B cell (primary cell): ENCODE results near the gene KCNQ1OT1. TPM values are rescaled to one million over a fixed set of nuclear protein-coding genes. Genes with fewer than 3 reads are reported as not detected.

ENCODE experiments used
- ATAC-seq: fragments of 200-7000 bp; cut with Tn5 transposase; one replicate; pipeline ENCODE4 v1.10.0; 2021; ENCODE audit warnings: low read depth, mild to moderate bottlenecking, moderate number of reproducible peaks, moderate library complexity
- CTCF ChIA-PET: fragments of 350-600 bp; sonication (Branson Sonifier 250); formaldehyde crosslinking; loops from one replicate; lab custom pipeline; 2021; ENCODE audit warnings: antibody characterized with exemption, inconsistent platforms; lab: Charles Lee
- POLR2A ChIA-PET: fragments of 350-600 bp; sonication (Branson Sonifier 250); formaldehyde crosslinking; loops from one replicate; lab custom pipeline; 2021; ENCODE audit warnings: antibody characterized with exemption; lab: Charles Lee
- DNase-seq: peaks from one replicate; pipeline ENCODE4 v3.0.0; 2013
- H2AFZ ChIP-seq: 2 replicates; pipeline ENCODE4 v1.6.1; 2012; ENCODE audit warnings: mild to moderate bottlenecking, low read depth, low read length; ENCODE audit not compliant: insufficient read depth, poor library complexity, severe bottlenecking
- H3K27ac ChIP-seq, 2 donors: 1 replicate in 1 of 2; 2 replicates in 1 of 2; pipeline ENCODE4 v1.5.1; 2012 to 2013; ENCODE audit warnings: low read length in 2 of 2, mild to moderate bottlenecking in 2 of 2, moderate library complexity in 1 of 2
- H3K27me3 ChIP-seq, 4 experiments: fragments of 200-600 bp in 1 of 4; sonication (generic) in 1 of 4; replicated peaks in 1 of 4; 1 replicate in 2 of 4; 2 replicates in 2 of 4; pipeline versions ENCODE4 v1.6.1 to v1.7.0; 2013 to 2016; ENCODE audit warnings: low read length in 3 of 4, mild to moderate bottlenecking in 2 of 4, mixed read lengths in 1 of 4, moderate library complexity in 1 of 4; ENCODE audit not compliant: insufficient read depth in 4 of 4, control insufficient read depth in 3 of 4; ENCODE audit errors: control extremely low read depth in 1 of 4
- H3K36me3 ChIP-seq, 2 experiments: replicated peaks in 1 of 2; 1 replicate in 1 of 2; 2 replicates in 1 of 2; pipeline versions ENCODE4 v1.6.1 to v1.7.1; 2013; ENCODE audit warnings: low read length in 1 of 2; ENCODE audit not compliant: insufficient read depth in 2 of 2, control insufficient read depth in 1 of 2; ENCODE audit errors: control extremely low read depth in 1 of 2, extremely low read depth in 1 of 2
- H3K4me1 ChIP-seq, 2 donors: fragments of 200-600 bp in 1 of 2; sonication (generic) in 1 of 2; 1 replicate in 1 of 2; 2 replicates in 1 of 2; pipeline versions ENCODE4 v1.5.1 to v1.6.1; 2013 to 2017; ENCODE audit warnings: low read length in 2 of 2; ENCODE audit not compliant: control insufficient read depth in 2 of 2, insufficient read depth in 2 of 2
- H3K4me2 ChIP-seq: replicated peaks from 2 replicates; pipeline ENCODE3; 2012; ENCODE audit warnings: mild to moderate bottlenecking, low read depth, low read length; ENCODE audit not compliant: poor library complexity, severe bottlenecking
- H3K4me3 ChIP-seq, 5 experiments: fragments of 200-600 bp in 1 of 5; sonication (generic) in 1 of 5; 1 replicate in 3 of 5; 2 replicates in 2 of 5; pipeline versions ENCODE4 v1.5.1 to v1.7.0; 2011 to 2016; ENCODE audit warnings: low read length in 4 of 5, mild to moderate bottlenecking in 4 of 5, low read depth in 2 of 5, control low read depth in 1 of 5, moderate library complexity in 1 of 5; ENCODE audit not compliant: insufficient read depth in 1 of 5; ENCODE audit errors: control extremely low read depth in 1 of 5, extremely low read depth in 1 of 5
- H3K79me2 ChIP-seq: fragments of 200-600 bp; sonication (generic); one replicate; pipeline ENCODE4 v1.6.0; 2016; ENCODE audit warnings: low read length; ENCODE audit not compliant: control insufficient read depth, insufficient read depth
- H3K9ac ChIP-seq: fragments of 200-600 bp; sonication (generic); 2 replicates; pipeline ENCODE4 v1.6.1; 2017; ENCODE audit warnings: mild to moderate bottlenecking, low read length, moderate library complexity
- H3K9me3 ChIP-seq, 3 donors: one replicate each; pipeline versions ENCODE4 v1.6.1 to v1.7.1; 2013; ENCODE audit warnings: low read length in 2 of 3; ENCODE audit not compliant: control insufficient read depth in 2 of 3, insufficient read depth in 1 of 3; ENCODE audit errors: control extremely low read depth in 1 of 3
- H4K20me1 ChIP-seq: 2 replicates; pipeline ENCODE4 v1.6.0; 2012; ENCODE audit warnings: mild to moderate bottlenecking, low read length; ENCODE audit not compliant: insufficient read depth, control insufficient read depth, poor library complexity, severe bottlenecking
- H3K27ac Mint-ChIP-seq: one replicate; pipeline ENCODE4 v1.8.0; 2021; ENCODE audit warnings: mixed read lengths
- H3K27me3 Mint-ChIP-seq: one replicate; pipeline ENCODE4 v1.8.0; 2021; ENCODE audit warnings: mixed read lengths
- H3K4me1 Mint-ChIP-seq: one replicate; pipeline ENCODE4 v1.8.0; 2021; ENCODE audit warnings: mixed read lengths
- H3K4me3 Mint-ChIP-seq: one replicate; pipeline ENCODE4 v1.8.0; 2021; ENCODE audit warnings: mixed read lengths
- H3K9me3 Mint-ChIP-seq: one replicate; pipeline ENCODE4 v1.8.0; 2022; ENCODE audit warnings: mixed read lengths; ENCODE audit not compliant: insufficient read depth
- EZH2 ChIP-seq: IDR thresholded peaks from 2 replicates; pipeline ENCODE4 v1.6.1; 2012; ENCODE audit warnings: borderline replicate concordance, low read depth, mild to moderate bottlenecking, moderate library complexity, low read length; ENCODE audit not compliant: insufficient read depth, poor library complexity, severe bottlenecking
- WGBS: methylation state at CpG from one replicate; pipeline ENCODE4 v1.1.5; 2013; ENCODE audit warnings: missing lambda C conversion rate; ENCODE audit not compliant: insufficient coverage; 5-methylcytosine and 5-hydroxymethylcytosine counted together
- intact Hi-C: fragments of 100-400 bp; cut with micrococcal nuclease; formaldehyde crosslinking; loops from one replicate; pipeline ENCODE4 v1.10.0; 2022
- polyA plus RNA-seq: library from polyadenylated mRNA; depleted of rRNA; stranded (reverse); fragments of >200 nt; gene quantifications from 2 replicates; pipeline ENCODE4 v1.2.3, GENCODE V29; 2012
- total RNA-seq, 2 donors: library from RNA; stranded (reverse); fragments of 120-200 nt in 1 of 2; gene quantifications; 1 replicate in 1 of 2; 2 replicates in 1 of 2; pipeline versions ENCODE4 v1.2.3 to v1.2.4, GENCODE V29; 2013 to 2022
- TF ChIP-seq, protein P1 (sequence below): fragments of 200-600 bp; IDR thresholded peaks from one replicate; pipeline ENCODE4 v1.8.0; 2022; ENCODE audit warnings: antibody characterized with exemption, mild to moderate bottlenecking

The KCNQ1OT1 gene
- total and polyA plus RNA-seq, 2 donors (not counting 1 experiment from before 2014, with no cell fraction given) = 0.03 to 0.89 TPM

DNA sequence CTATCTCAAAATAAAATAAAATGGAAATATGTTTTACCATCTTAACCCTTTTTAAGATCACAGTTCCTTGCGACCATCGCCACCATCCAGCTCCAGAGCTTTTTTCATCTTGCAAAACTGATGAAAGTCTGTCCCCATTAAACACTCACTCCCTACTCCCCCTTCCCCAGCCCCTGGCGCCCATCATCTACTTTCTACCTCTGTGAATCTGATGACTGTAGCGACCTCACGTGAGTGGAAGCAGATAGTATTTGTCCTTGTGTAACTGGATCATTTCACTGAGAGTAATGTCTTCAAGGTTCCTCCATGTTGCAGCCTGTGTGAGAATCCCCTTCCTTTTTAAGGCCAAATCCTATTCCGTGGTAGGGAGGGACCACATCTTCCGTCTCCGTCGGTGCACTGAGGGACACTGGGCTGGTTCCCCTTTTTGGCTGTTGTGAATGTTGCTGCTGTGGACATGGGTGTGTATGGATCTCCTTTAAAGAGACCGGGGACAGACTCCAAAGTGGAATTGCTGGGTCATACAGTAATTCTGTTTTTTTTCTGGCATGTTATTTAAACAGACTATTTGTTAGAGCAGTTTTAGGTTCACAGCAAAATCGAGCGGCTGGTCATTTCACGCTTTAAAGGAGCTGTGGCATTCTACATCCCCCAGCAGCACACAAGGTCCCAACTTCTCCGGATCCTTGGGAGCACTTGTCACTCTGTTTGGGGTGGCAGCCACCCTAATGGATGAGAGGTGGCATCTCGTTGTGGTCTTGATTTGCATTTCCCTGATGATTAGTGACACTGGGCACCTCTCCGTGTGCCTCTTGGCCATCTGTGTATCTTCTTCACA is 135.0 kb downstream of the KCNQ1OT1 start:
- H3K4me2 ChIP-seq = no peak overlapping the region
- intact Hi-C loops = no loop called here
- Mint-ChIP-seq H3K4me3 (no peak overlapping the region), H3K4me1 (peaks cover 2% of the 10 kb centered on the region), H3K27ac (no peak overlapping the region), H3K27me3 (no peaks in the 10 kb centered on the region), H3K9me3 (no peaks in the 10 kb centered on the region)
- H3K9ac ChIP-seq = no peak overlapping the region
- H3K36me3 ChIP-seq = peaks cover 0 to 3% of the 10 kb centered on the region in 2 experiments
- no peaks in the 10 kb centered on the region for H3K79me2 ChIP-seq
- WGBS = 69% methylated on average over 2 of the region's 16 CpGs
- H3K4me1 ChIP-seq = peaks cover under 1 to 1% of the 10 kb centered on the region in 2 donors
- no peak overlapping the region for H2AFZ ChIP-seq
- H3K4me3 ChIP-seq = no peak overlapping the region
- ChIA-PET POLR2A (no interaction called here), CTCF (no interaction called here)
- no peak for TF ChIP-seq EZH2
- TF ChIP-seq, protein P1, sequence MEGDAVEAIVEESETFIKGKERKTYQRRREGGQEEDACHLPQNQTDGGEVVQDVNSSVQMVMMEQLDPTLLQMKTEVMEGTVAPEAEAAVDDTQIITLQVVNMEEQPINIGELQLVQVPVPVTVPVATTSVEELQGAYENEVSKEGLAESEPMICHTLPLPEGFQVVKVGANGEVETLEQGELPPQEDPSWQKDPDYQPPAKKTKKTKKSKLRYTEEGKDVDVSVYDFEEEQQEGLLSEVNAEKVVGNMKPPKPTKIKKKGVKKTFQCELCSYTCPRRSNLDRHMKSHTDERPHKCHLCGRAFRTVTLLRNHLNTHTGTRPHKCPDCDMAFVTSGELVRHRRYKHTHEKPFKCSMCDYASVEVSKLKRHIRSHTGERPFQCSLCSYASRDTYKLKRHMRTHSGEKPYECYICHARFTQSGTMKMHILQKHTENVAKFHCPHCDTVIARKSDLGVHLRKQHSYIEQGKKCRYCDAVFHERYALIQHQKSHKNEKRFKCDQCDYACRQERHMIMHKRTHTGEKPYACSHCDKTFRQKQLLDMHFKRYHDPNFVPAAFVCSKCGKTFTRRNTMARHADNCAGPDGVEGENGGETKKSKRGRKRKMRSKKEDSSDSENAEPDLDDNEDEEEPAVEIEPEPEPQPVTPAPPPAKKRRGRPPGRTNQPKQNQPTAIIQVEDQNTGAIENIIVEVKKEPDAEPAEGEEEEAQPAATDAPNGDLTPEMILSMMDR = no peak
- DNase-seq = no peak
- H4K20me1 ChIP-seq = peaks cover 13% of the 10 kb centered on the region
- H3K27ac ChIP-seq = no peak overlapping the region
- H3K9me3 ChIP-seq = no peaks in the 10 kb centered on the region
- no peaks in the 10 kb centered on the region for H3K27me3 ChIP-seq
- no peak for ATAC-seq

DNA sequence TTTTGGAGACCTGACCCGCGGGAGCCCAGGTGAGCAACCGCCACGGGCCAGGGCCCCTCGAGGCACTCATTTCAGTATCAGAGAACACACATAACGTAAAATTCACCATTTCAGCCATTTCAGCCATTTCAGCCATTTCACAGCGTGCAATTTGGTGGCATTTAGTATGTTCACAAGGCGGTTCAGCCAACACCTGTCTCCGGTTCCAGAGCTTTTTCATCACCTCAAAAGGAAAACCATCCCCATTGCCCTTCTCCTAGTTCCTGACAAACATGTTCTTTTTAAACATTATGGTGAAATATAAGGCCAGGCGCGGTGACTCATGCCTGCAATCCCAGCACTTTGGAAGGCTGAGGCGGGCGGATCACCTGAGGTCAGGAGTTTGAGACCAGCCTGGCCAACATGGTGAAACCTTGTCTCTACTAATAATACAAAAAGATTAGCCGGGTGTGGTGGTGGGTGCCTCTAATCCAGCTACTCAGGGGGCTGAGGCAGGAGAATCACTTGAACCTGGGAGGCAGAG is 135.7 kb downstream of the KCNQ1OT1 start:
- Histone ChIP-seq H3K4me3 (no peak overlapping the region), H3K27ac (no peak overlapping the region), H3K9me3 (no peaks in the 10 kb centered on the region), H2AFZ (no peak overlapping the region), H3K4me1 (peaks cover 8 to 9% of the 10 kb centered on the region in 2 donors), H3K4me2 (no peak overlapping the region), H4K20me1 (peaks cover 20% of the 10 kb centered on the region), H3K9ac (no peak overlapping the region), H3K79me2 (no peaks in the 10 kb centered on the region), H3K27me3 (no peaks in the 10 kb centered on the region), H3K36me3 (peaks cover 0 to 3% of the 10 kb centered on the region in 2 experiments)
- ATAC-seq (no peak), DNase-seq (no peak)
- whole genome bisulfite sequencing = 98% methylated on average over 6 of the region's 14 CpGs
- Mint-ChIP-seq H3K4me1 (peaks cover 7% of the 10 kb centered on the region), H3K9me3 (no peaks in the 10 kb centered on the region), H3K4me3 (no peak overlapping the region), H3K27me3 (no peaks in the 10 kb centered on the region), H3K27ac (no peak overlapping the region)
- intact Hi-C loops = no loop called here
- TF ChIP-seq, protein P1 = no peak
- TF ChIP-seq EZH2 = no peak
- CTCF ChIA-PET = no interaction called here
- POLR2A ChIA-PET = no interaction called here
